Heart right ventricle (tissue), 12 donors: Measurements from ENCODE around the gene ATF6B. TPM values are rescaled to one million over a fixed set of nuclear protein-coding genes. Genes with fewer than 3 reads are reported as not detected.

ENCODE experiments used
- microRNA-seq, 2 donors: library from miRNA; unstranded; fragments of <30 nt; microRNA quantifications; one replicate each; pipeline ENCODE4 v1.2.0, GENCODE V29; 2021
- polyA plus RNA-seq, 2 donors: library from polyadenylated mRNA; stranded (reverse); fragments of 200-250 nt; gene quantifications; one replicate each; pipeline ENCODE4 v1.2.3, GENCODE V29; 2013
- total RNA-seq, 10 donors: library from RNA; stranded (reverse); fragmentation: NEBNext Ultra II Directional in 3 of 10; extraction: Animal tissue kit (Norgen Biotek cat#: 25700) in 3 of 10; gene quantifications; one replicate each; pipeline versions ENCODE4 v1.2.1 to v1.2.4, GENCODE V29; 2021 to 2023
- donor health status: ischemic (EF 13 %, LVEDD 7.1; RV severe dilation, severe dysfunction).
- donor health status: healthy with polysubstance abuse.
- donor health status: DM: no; HTN: yes; CAD: no.
- donor health status: DM: no; HTN: no; CAD: no.
- donor health status: ischemic (EF 25% LVEDD 6.9; RV normal size, moderate dysfunction).
- donor health status: ischemic (EF 25% LVEDD 5.7; RV mildly dilated, moderate dysfunction).
- donor health status: healthy.
- donor health status: nonischemic (EF 11% LVEDD 7.7; RV severe dilation, severe dysfunction).
- donor health status: DM: yes; HTN: yes; CAD: no.
- donor health status: PGD.
- donor health status: ischemic (EF 29% LVEDD 5.4; RV normal size, mild dysfunction).
- donor health status: nonischemic (EF 23%, LVEDD 6.1; RV moderate dilation, normal function).

ATF6B gene
- total and polyA plus RNA-seq, 12 donors, result 20.1 to 47.0 (median 29.4) TPM

Small RNA genes within 50 kb of the gene (microRNA-seq; reads per million reads assigned to microRNA genes)
- 2.4 to 2.6 reads per million in 2 donors for gene MIR6721

Other genes with a start within 250 kb of the ATF6B start
- under 1 TPM in 2 of 10 donors, not detected in 8; 0.14 to 0.24 TPM for gene SLC44A4, start 249.2 kb downstream of the ATF6B start, total RNA-seq
- under 1 TPM in 1 of 2 donors, not detected in 1; 0.03 TPM for gene SLC44A4, start 249.2 kb downstream of the ATF6B start, polyA plus RNA-seq
- gene EHMT2, start 230.5 kb downstream of the ATF6B start, total RNA-seq, result 10 to 100 TPM in 9 of 10 donors, 1 to 10 TPM in 1; 6.4 to 18.7 (median 14.2) TPM
- 10 to 100 TPM; 13.2 to 21.7 TPM for gene EHMT2, start 230.5 kb downstream of the ATF6B start, polyA plus RNA-seq
- 1 to 10 TPM; 1.5 to 4.9 (median 2.8) TPM for gene ZBTB12, start 226.2 kb downstream of the ATF6B start, total RNA-seq
- 1 to 10 TPM; 2.0 TPM for gene ZBTB12, start 226.2 kb downstream of the ATF6B start, polyA plus RNA-seq
- gene C2, start 200.5 kb downstream of the ATF6B start, total RNA-seq, result 10 to 100 TPM in 2 of 10 donors, 1 to 10 TPM in 8; 2.0 to 63.0 (median 4.2) TPM
- 1 to 10 TPM; 1.1 to 1.7 TPM for gene C2, start 200.5 kb downstream of the ATF6B start, polyA plus RNA-seq
- gene CFB, start 182.2 kb downstream of the ATF6B start, total RNA-seq, result 10 to 100 TPM in 1 of 10 donors, 1 to 10 TPM in 9; 2.8 to 24.4 (median 4.7) TPM
- 10 to 100 TPM in 1 of 2 donors, 1 to 10 TPM in 1; 6.6 to 15.8 TPM for gene CFB, start 182.2 kb downstream of the ATF6B start, polyA plus RNA-seq
- gene NELFE, start 169.3 kb downstream of the ATF6B start, total RNA-seq, result 10 to 100 TPM; 38.2 to 52.8 (median 45.7) TPM
- gene NELFE, start 169.3 kb downstream of the ATF6B start, polyA plus RNA-seq, result 10 to 100 TPM; 36.5 to 70.4 TPM
- 10 to 100 TPM; 21.8 to 45.5 (median 32.2) TPM for gene SKIC2, start 169.1 kb downstream of the ATF6B start, total RNA-seq
- gene SKIC2, start 169.1 kb downstream of the ATF6B start, polyA plus RNA-seq, result 10 to 100 TPM; 37.8 to 67.4 TPM
- 10 to 100 TPM in 8 of 10 donors, 1 to 10 TPM in 2; 8.4 to 15.7 (median 13.2) TPM for gene DXO, start 156.1 kb downstream of the ATF6B start, total RNA-seq
- 10 to 100 TPM; 13.6 to 23.4 TPM for gene DXO, start 156.1 kb downstream of the ATF6B start, polyA plus RNA-seq
- gene C4A, start 146.2 kb downstream of the ATF6B start, total RNA-seq, result 100 to 1,000 TPM in 2 of 10 donors, 10 to 100 TPM in 8; 35.4 to 367 (median 60.7) TPM
- 10 to 100 TPM; 30.1 to 36.9 TPM for gene C4A, start 146.2 kb downstream of the ATF6B start, polyA plus RNA-seq
- gene C4B, start 113.5 kb downstream of the ATF6B start, total RNA-seq, result 100 to 1,000 TPM in 2 of 10 donors, 10 to 100 TPM in 8; 32.6 to 357 (median 60.3) TPM
- gene C4B, start 113.5 kb downstream of the ATF6B start, polyA plus RNA-seq, result 10 to 100 TPM; 33.8 to 72.6 TPM
- gene CYP21A2, start 89.8 kb downstream of the ATF6B start, total RNA-seq, result 1 to 10 TPM in 2 of 10 donors, under 1 TPM in 3, not detected in 5; 0.26 to 1.9 (median 0.62) TPM
- gene CYP21A2, start 89.8 kb downstream of the ATF6B start, polyA plus RNA-seq, result under 1 TPM; 0.19 to 0.73 TPM
- gene TNXB, start 18.9 kb downstream of the ATF6B start, total RNA-seq, result 100 to 1,000 TPM in 1 of 10 donors, 10 to 100 TPM in 9; 36.2 to 123 (median 61.4) TPM
- 10 to 100 TPM; 49.0 to 96.7 TPM for gene TNXB, start 18.9 kb downstream of the ATF6B start, polyA plus RNA-seq
- 1 to 10 TPM in 8 of 10 donors, under 1 TPM in 2; 0.72 to 3.4 (median 2.2) TPM for gene FKBPL, start 2.0 kb upstream of the ATF6B start, total RNA-seq
- gene FKBPL, start 2.0 kb upstream of the ATF6B start, polyA plus RNA-seq, result 1 to 10 TPM; 3.4 to 7.2 TPM
- 1 to 10 TPM in 3 of 10 donors, under 1 TPM in 7; 0.17 to 1.4 (median 0.49) TPM for gene PRRT1, start 23.7 kb upstream of the ATF6B start, total RNA-seq
- 1 to 10 TPM; 1.1 to 2.9 TPM for gene PRRT1, start 23.7 kb upstream of the ATF6B start, polyA plus RNA-seq
- gene PPT2, start 25.9 kb upstream of the ATF6B start, total RNA-seq, result 10 to 100 TPM; 18.0 to 31.8 (median 23.7) TPM
- gene PPT2, start 25.9 kb upstream of the ATF6B start, polyA plus RNA-seq, result 10 to 100 TPM; 16.8 to 17.6 TPM
- 10 to 100 TPM in 1 of 10 donors, 1 to 10 TPM in 9; 6.8 to 11.3 (median 8.4) TPM for gene EGFL8, start 36.3 kb upstream of the ATF6B start, total RNA-seq
- 10 to 100 TPM in 1 of 2 donors, 1 to 10 TPM in 1; 6.7 to 32.8 TPM for gene EGFL8, start 36.3 kb upstream of the ATF6B start, polyA plus RNA-seq
- 10 to 100 TPM; 39.0 to 63.1 (median 47.4) TPM for gene AGPAT1, start 47.8 kb upstream of the ATF6B start, total RNA-seq
- 10 to 100 TPM; 50.8 to 56.3 TPM for gene AGPAT1, start 47.8 kb upstream of the ATF6B start, polyA plus RNA-seq
- gene RNF5, start 50.2 kb upstream of the ATF6B start, total RNA-seq, result 100 to 1,000 TPM in 1 of 10 donors, 10 to 100 TPM in 9; 75.5 to 122 (median 82.7) TPM
- 100 to 1,000 TPM in 1 of 2 donors, 10 to 100 TPM in 1; 53.0 to 132 TPM for gene RNF5, start 50.2 kb upstream of the ATF6B start, polyA plus RNA-seq
- gene AGER, start 56.0 kb upstream of the ATF6B start, total RNA-seq, result 1 to 10 TPM in 9 of 10 donors, under 1 TPM in 1; 0.75 to 5.1 (median 2.9) TPM
- gene AGER, start 56.0 kb upstream of the ATF6B start, polyA plus RNA-seq, result 1 to 10 TPM; 3.1 to 5.5 TPM
- gene PBX2, start 62.0 kb upstream of the ATF6B start, total RNA-seq, result 10 to 100 TPM; 32.8 to 50.9 (median 44.1) TPM
- 10 to 100 TPM; 25.6 to 55.4 TPM for gene PBX2, start 62.0 kb upstream of the ATF6B start, polyA plus RNA-seq
- gene GPSM3, start 64.4 kb upstream of the ATF6B start, total RNA-seq, result 10 to 100 TPM in 1 of 10 donors, 1 to 10 TPM in 9; 2.4 to 28.0 (median 4.4) TPM
- 1 to 10 TPM; 5.8 to 6.2 TPM for gene GPSM3, start 64.4 kb upstream of the ATF6B start, polyA plus RNA-seq
- 10 to 100 TPM; 17.4 to 46.3 (median 23.3) TPM for gene NOTCH4, start 95.8 kb upstream of the ATF6B start, total RNA-seq
- 100 to 1,000 TPM in 1 of 2 donors, 10 to 100 TPM in 1; 33.0 to 123 TPM for gene NOTCH4, start 95.8 kb upstream of the ATF6B start, polyA plus RNA-seq
- gene TSBP1, start 243.7 kb upstream of the ATF6B start, total RNA-seq, result not detected
- gene TSBP1, start 243.7 kb upstream of the ATF6B start, polyA plus RNA-seq, result not detected